Common myeloid progenitor, CD34-positive (primary cell): ENCODE data around the gene MEA1.

Source experiments
- CTCF ChIA-PET: fragments of 350-600 bp; sonication (Branson Sonifier 250); formaldehyde crosslinking; loops from one replicate; lab custom pipeline; 2021; ENCODE audit warnings: antibody characterized with exemption; lab: Charles Lee
- POLR2A ChIA-PET: fragments of 350-600 bp; sonication (Branson Sonifier 250); formaldehyde crosslinking; loops from one replicate; lab custom pipeline; 2021; ENCODE audit warnings: antibody characterized with exemption; lab: Charles Lee
- DNase-seq, 3 donors: peaks; one replicate each; pipeline versions ENCODE4 v3.0.0 to v3.0.0-alpha.2; 2013
- H3K27ac ChIP-seq, 2 experiments: 1 replicate in 1 of 2; 2 replicates in 1 of 2; pipeline ENCODE4 v1.7.0; 2013; ENCODE audit warnings: inconsistent platforms in 2 of 2, low read length in 2 of 2, mild to moderate bottlenecking in 2 of 2, low read depth in 1 of 2, moderate library complexity in 1 of 2; ENCODE audit not compliant: severe bottlenecking in 2 of 2, insufficient read depth in 1 of 2, poor library complexity in 1 of 2
- H3K27me3 ChIP-seq, 5 experiments: replicated peaks in 2 of 5; 1 replicate in 3 of 5; 2 replicates in 2 of 5; pipeline versions ENCODE4 v1.6.1 to v1.7.0; 2013; ENCODE audit warnings: low read length in 4 of 5, mild to moderate bottlenecking in 2 of 5, moderate library complexity in 2 of 5, inconsistent platforms in 1 of 5; ENCODE audit not compliant: insufficient read depth in 5 of 5, control insufficient read depth in 4 of 5
- H3K36me3 ChIP-seq, 4 experiments: 1 replicate in 2 of 4; 2 replicates in 2 of 4; pipeline versions ENCODE4 v1.6.1 to v1.7.0; 2013; ENCODE audit warnings: low read length in 3 of 4, control low read depth in 1 of 4, mild to moderate bottlenecking in 1 of 4; ENCODE audit not compliant: control insufficient read depth in 4 of 4, insufficient read depth in 4 of 4
- H3K4me1 ChIP-seq, 4 experiments: 1 replicate in 3 of 4; 2 replicates in 1 of 4; pipeline versions ENCODE4 v1.6.1 to v1.7.1; 2013; ENCODE audit warnings: low read length in 3 of 4, mild to moderate bottlenecking in 3 of 4, control low read depth in 1 of 4, inconsistent platforms in 1 of 4, moderate library complexity in 1 of 4; ENCODE audit not compliant: control insufficient read depth in 4 of 4, insufficient read depth in 4 of 4; ENCODE audit errors: control extremely low read depth in 1 of 4
- H3K4me3 ChIP-seq, 7 experiments: 1 replicate in 4 of 7; 2 replicates in 3 of 7; pipeline versions ENCODE4 v1.5.1 to v1.7.0; 2013; ENCODE audit warnings: mild to moderate bottlenecking in 7 of 7, low read length in 6 of 7, moderate library complexity in 6 of 7, inconsistent platforms in 2 of 7, low read depth in 2 of 7, control low read depth in 1 of 7; ENCODE audit not compliant: insufficient read depth in 4 of 7, control insufficient read depth in 1 of 7; ENCODE audit errors: extremely low read depth in 1 of 7
- H3K9me3 ChIP-seq, 5 experiments: 1 replicate in 4 of 5; 2 replicates in 1 of 5; pipeline versions ENCODE4 v1.6.1 to v1.7.1; 2013; ENCODE audit warnings: low read length in 4 of 5, mild to moderate bottlenecking in 2 of 5, inconsistent platforms in 1 of 5, low read depth in 1 of 5, moderate library complexity in 1 of 5; ENCODE audit not compliant: control insufficient read depth in 4 of 5, insufficient read depth in 2 of 5; ENCODE audit errors: control extremely low read depth in 1 of 5
- WGBS: methylation state at CpG from one replicate; pipeline ENCODE4 v1.1.5; 2013; ENCODE audit not compliant: insufficient coverage; 5-methylcytosine and 5-hydroxymethylcytosine counted together

MEA1 gene

GRCh38 chr6:42989923-42990322, 23.8 kb downstream of the MEA1 start:
- H3K4me1 ChIP-seq: peaks cover 0 to 13% (median 11%) of the 10 kb centered on the region in 4 experiments
- 94% methylated on average over 4 of the region's 5 CpGs for WGBS
- ChIA-PET CTCF (interaction anchor here (1.1 kb wide), 1 partner anchor 14 kb away, joined by 3 read pairs; no protein-coding TSS in a partner anchor), POLR2A (no interaction called here)
- DNase-seq: no peak
- H3K27me3 ChIP-seq: no peaks in the 10 kb centered on the region
- peaks cover 7 to 45% (median 33%) of the 10 kb centered on the region in 4 experiments for H3K36me3 ChIP-seq
- no peaks in the 10 kb centered on the region for H3K9me3 ChIP-seq
- H3K4me3 ChIP-seq: no peak overlapping the region
- no peak overlapping the region for H3K27ac ChIP-seq

GRCh38 chr6:42988486-42989020, 25.2 kb downstream of the MEA1 start:
- Histone ChIP-seq H3K27me3 (no peaks in the 10 kb centered on the region), H3K27ac (no peak overlapping the region), H3K36me3 (peaks cover 7 to 43% (median 33%) of the 10 kb centered on the region in 4 experiments), H3K4me1 (peaks cover 0 to 19% (median 16%) of the 10 kb centered on the region in 4 experiments), H3K4me3 (no peak overlapping the region), H3K9me3 (no peaks in the 10 kb centered on the region)
- WGBS: 100% methylated on average over 1 of the region's 1 CpG
- POLR2A ChIA-PET: no interaction called here
- CTCF ChIA-PET: interaction anchor here (1.0 to 1.4 kb wide), 3 partner anchors 8 to 19 kb away, joined by 4 to 5 read pairs (median 5); partner anchors contain the start of gene PEX6
- DNase-seq: no peak

GRCh38 chr6:42987533-42988451, 26.0 kb downstream of the MEA1 start:
- ChIA-PET CTCF (interaction anchor here (0.6 to 1.4 kb wide), 4 partner anchors 8 to 1410 kb away, joined by 3 to 5 read pairs (median 4); partner anchors contain the start of gene PEX6), POLR2A (no interaction called here)
- WGBS: 98% methylated on average over 5 of the region's 5 CpGs
- peaks cover 0 to 20% (median 17%) of the 10 kb centered on the region in 4 experiments for H3K4me1 ChIP-seq
- H3K4me3 ChIP-seq: no peak overlapping the region
- H3K27ac ChIP-seq: no peak overlapping the region
- DNase-seq: no peak
- H3K36me3 ChIP-seq: peaks cover 7 to 40% (median 33%) of the 10 kb centered on the region in 4 experiments
- no peaks in the 10 kb centered on the region for H3K27me3 ChIP-seq
- no peaks in the 10 kb centered on the region for H3K9me3 ChIP-seq

GRCh38 chr6:42984924-42985475, 28.7 kb downstream of the MEA1 start:
- CTCF ChIA-PET: interaction anchor here (1.0 to 1.5 kb wide), 5 partner anchors 9 to 84 kb away, joined by 3 to 4 read pairs (median 3); partner anchors contain the start of gene CNPY3
- H3K27me3 ChIP-seq: no peaks in the 10 kb centered on the region
- H3K4me3 ChIP-seq: peak overlapping the region; percentile 72 to 90 (median 81)
- POLR2A ChIA-PET: interaction anchor here (0.7 to 1.1 kb wide), 2 partner anchors 16 to 55 kb away, joined by 5 to 7 read pairs; partner anchors contain the start of gene CNPY3
- peak overlapping the region; percentile 78 to 79 for H3K27ac ChIP-seq
- peak in 2 of 3 donors; percentile 42 to 49 for DNase-seq
- H3K36me3 ChIP-seq: peaks cover 0 to 27% (median 23%) of the 10 kb centered on the region in 4 experiments
- H3K9me3 ChIP-seq: no peaks in the 10 kb centered on the region
- WGBS: 17% methylated on average over 9 of the region's 13 CpGs
- peaks cover 2 to 24% (median 21%) of the 10 kb centered on the region in 4 experiments for H3K4me1 ChIP-seq

DNA sequence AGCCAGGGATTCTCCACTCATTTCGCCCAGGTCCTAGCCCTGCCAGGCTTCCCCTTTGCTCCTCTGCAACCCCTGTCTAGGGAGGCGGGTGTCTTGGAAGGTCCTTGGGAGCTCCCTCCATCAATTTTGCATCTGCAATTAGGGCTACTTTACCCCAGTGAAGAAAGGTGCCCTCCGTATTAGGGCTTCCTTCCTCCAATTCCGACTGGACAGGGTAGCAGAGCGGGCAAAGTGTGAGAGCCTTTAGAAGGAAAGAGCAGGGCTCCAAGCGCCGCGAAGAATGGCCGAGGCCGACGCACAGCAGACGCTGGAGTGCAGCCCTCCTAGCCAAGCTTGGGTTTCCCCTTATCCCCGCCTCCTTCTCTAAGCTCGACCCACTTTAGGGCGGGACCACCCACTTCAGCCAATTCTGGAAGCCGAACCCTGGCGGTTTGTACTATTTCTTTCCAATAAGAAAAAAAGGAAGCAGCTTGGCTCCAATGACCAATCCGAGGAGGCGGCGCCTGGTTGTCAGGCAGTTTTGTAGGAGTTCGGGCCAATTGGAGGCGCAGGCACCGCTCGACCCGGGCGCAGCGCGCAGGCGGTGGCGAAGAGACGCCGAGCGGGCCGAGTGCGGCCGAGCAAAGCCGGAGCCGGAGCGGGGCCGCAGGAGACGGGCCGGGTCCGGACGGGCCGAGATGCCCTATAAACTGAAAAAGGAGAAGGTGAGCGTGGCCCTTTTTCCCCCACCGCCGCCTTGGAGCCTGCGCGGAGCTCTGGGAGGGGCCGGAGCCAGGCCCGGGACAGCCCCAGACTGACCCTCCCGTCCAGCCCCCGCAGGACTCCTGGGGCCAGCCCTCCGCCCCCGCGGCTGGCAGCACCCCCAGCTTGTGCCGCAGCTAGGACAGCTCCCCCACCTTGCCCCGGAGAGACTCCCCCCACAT, 29.5 kb downstream of the MEA1 start, which contains the start of gene PPP2R5D:
TSS of gene PPP2R5D (plus strand) at position 570 of the 923 bp plus-strand sequence. CDS start at position 678, 108 bp downstream.
- DNase-seq: peak; percentile 99
- Histone ChIP-seq H3K27me3 (no peaks in the 10 kb centered on the region), H3K9me3 (no peaks in the 10 kb centered on the region), H3K4me1 (peaks cover 9 to 31% (median 28%) of the 10 kb centered on the region in 4 experiments), H3K36me3 (peaks cover 0 to 20% (median 16%) of the 10 kb centered on the region in 4 experiments), H3K4me3 (peak within 1 kb of the TSS; percentile 72 to 90 (median 81)), H3K27ac (peak within 1 kb of the TSS; percentile 78 to 79)
- WGBS: 0% methylated on average over 34 of the region's 59 CpGs
- CTCF ChIA-PET: interaction anchor here (0.8 to 1.5 kb wide), 7 partner anchors 13 to 146 kb away, joined by 3 to 6 read pairs (median 3); partner anchors contain the start of genes CNPY3 and KLHDC3
- POLR2A ChIA-PET: interaction anchor here (1.1 to 1.4 kb wide), 2 partner anchors 45 to 55 kb away, joined by 3 to 7 read pairs; partner anchors contain the start of gene CNPY3

DNA sequence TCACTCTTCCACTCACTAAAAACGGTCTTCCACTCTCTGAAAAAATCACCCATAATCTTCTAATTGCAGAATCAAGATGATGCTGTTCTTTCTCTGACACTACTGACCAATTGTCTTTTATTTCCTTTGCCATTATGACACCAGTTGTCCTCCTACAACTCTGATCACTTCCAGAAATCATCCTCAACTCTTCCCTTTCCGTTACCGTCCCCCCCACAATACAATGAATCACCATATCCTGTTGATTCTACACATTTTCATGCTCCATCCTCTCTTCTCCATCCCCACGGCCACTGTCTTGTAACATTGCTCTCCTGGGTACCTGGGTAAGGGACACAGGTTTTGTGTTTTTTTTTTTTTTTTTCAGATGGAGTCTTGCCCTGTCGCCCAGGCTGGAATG, 31.9 kb downstream of the MEA1 start:
- Histone ChIP-seq H3K36me3 (no peaks in the 10 kb centered on the region), H3K4me1 (peaks cover 9 to 40% (median 36%) of the 10 kb centered on the region in 4 experiments), H3K27me3 (no peaks in the 10 kb centered on the region), H3K27ac (no peak overlapping the region), H3K4me3 (no peak overlapping the region), H3K9me3 (no peaks in the 10 kb centered on the region)
- WGBS: 100% methylated on average over 4 of the region's 5 CpGs
- no peak for DNase-seq
- POLR2A ChIA-PET: no interaction called here
- CTCF ChIA-PET: no interaction called here
